Kidney (tissue), 14 donors: ENCODE data around the gene TMEM269. TPM values are rescaled to one million over a fixed set of nuclear protein-coding genes. Genes with fewer than 3 reads are reported as not detected.

Experiments used
- DNase-seq, 5 donors: peaks; one replicate each; pipeline ENCODE4 v3.0.0-alpha.2; 2013 to 2020
- FAIRE-seq: peaks from 2 replicates; lab custom pipeline; 2012; peaks lifted over from hg19 to GRCh38; lab: Jason Lieb, UNC
- H3K27ac ChIP-seq, 2 donors: one replicate each; pipeline ENCODE4 v1.7.0; 2013; ENCODE audit warnings: low read depth in 2 of 2, low read length in 2 of 2, inconsistent platforms in 1 of 2
- H3K27me3 ChIP-seq: one replicate; pipeline ENCODE4 v1.7.1; 2013; ENCODE audit warnings: low read length, inconsistent platforms; ENCODE audit not compliant: control insufficient read depth, insufficient read depth
- H3K36me3 ChIP-seq, 3 donors: one replicate each; pipeline versions ENCODE4 v1.7.0 to v1.7.1; 2013; ENCODE audit warnings: low read length in 3 of 3, control low read depth in 1 of 3, inconsistent platforms in 1 of 3; ENCODE audit not compliant: insufficient read depth in 3 of 3, control insufficient read depth in 2 of 3
- H3K4me1 ChIP-seq, 3 donors: one replicate each; pipeline versions ENCODE4 v1.7.0 to v1.7.1; 2013; ENCODE audit warnings: low read length in 3 of 3, inconsistent platforms in 1 of 3, low read depth in 1 of 3; ENCODE audit not compliant: control insufficient read depth in 2 of 3, insufficient read depth in 2 of 3
- H3K4me3 ChIP-seq, 3 donors: one replicate each; pipeline versions ENCODE4 v1.7.0 to v1.8.1; 2013; ENCODE audit warnings: low read length in 3 of 3, control low read depth in 1 of 3, inconsistent platforms in 1 of 3
- H3K9ac ChIP-seq, 3 donors: one replicate each; pipeline versions ENCODE4 v1.7.0 to v1.7.1; 2013; ENCODE audit warnings: low read length in 3 of 3, control low read depth in 1 of 3, inconsistent platforms in 1 of 3
- H3K9me3 ChIP-seq, 3 donors: one replicate each; pipeline versions ENCODE4 v1.7.0 to v1.7.1; 2013; ENCODE audit warnings: low read length in 3 of 3, control low read depth in 1 of 3, inconsistent platforms in 1 of 3; ENCODE audit not compliant: control insufficient read depth in 2 of 3, insufficient read depth in 1 of 3
- CTCF ChIP-seq: IDR thresholded peaks from 3 replicates; pipeline ENCODE4 v1.5.1; 2012; ENCODE audit warnings: mild to moderate bottlenecking, moderate library complexity, borderline replicate concordance; ENCODE audit not compliant: insufficient read depth; ENCODE audit errors: extremely low read depth
- intact Hi-C: fragments of 100-400 bp; cut with DNase I; formaldehyde crosslinking; loops from one replicate; pipeline ENCODE4 v1.11.1; 2022
- polyA plus RNA-seq: library from polyadenylated mRNA; stranded (reverse); fragments of 350-450 nt; fragmentation: Illumina TruSeq; extraction: RNeasy Lipid Tissue Mini Kit (QIAGEN cat#74804); gene quantifications from one replicate; pipeline ENCODE4 v1.2.3, GENCODE V29; 2014; ENCODE audit warnings: low read depth, low replicate concordance; ENCODE audit not compliant: insufficient read depth
- total RNA-seq: library from RNA; stranded (reverse); fragmentation: NEBNext Ultra II Directional; extraction: Animal tissue kit (Norgen Biotek cat#: 25700); gene quantifications from one replicate; pipeline ENCODE4 v1.2.1, GENCODE V29; 2021
- donor health status: control.
- donor health status: control.
- donor health status: control.
- donor health status: control.
- donor health status: control.
- donor health status: DM: yes; HTN: yes; CAD: no.
- donor health status: Normal renal cell carcinoma (clear cell type).

The TMEM269 gene
- total and polyA plus RNA-seq, 2 donors from 2014 or later, result 0.22 TPM; not detected in 1

GRCh38 chr1:42745851-42746250, 38.9 kb upstream of the TMEM269 start:
- H3K27ac ChIP-seq, result no peak overlapping the region
- peaks cover 0 to 22% (median 14%) of the 10 kb centered on the region in 3 donors for H3K36me3 ChIP-seq

GRCh38 chr1:42746436-42747105, 38.2 kb upstream of the TMEM269 start:
- intact Hi-C loops, result loop anchor here (10.0 kb wide), 1 partner anchor 162 kb away; no protein-coding TSS in a partner anchor
- DNase-seq, result no peak
- Histone ChIP-seq H3K4me3 (no peak overlapping the region), H3K9me3 (no peaks in the 10 kb centered on the region), H3K9ac (no peak overlapping the region), H3K27ac (no peak overlapping the region), H3K27me3 (no peaks in the 10 kb centered on the region), H3K4me1 (peaks cover 0 to 2% (median 0%) of the 10 kb centered on the region in 3 donors), H3K36me3 (peaks cover 0 to 22% (median 14%) of the 10 kb centered on the region in 3 donors)
- no peak for TF ChIP-seq CTCF
- FAIRE-seq, result no peak

More at GRCh38 chr1:42745851-42746250, 38.9 kb upstream of the TMEM269 start:
- Histone ChIP-seq H3K27me3 (no peaks in the 10 kb centered on the region), H3K4me1 (peaks cover 0 to 2% (median 0%) of the 10 kb centered on the region in 3 donors), H3K9ac (no peak overlapping the region), H3K9me3 (no peaks in the 10 kb centered on the region), H3K4me3 (no peak overlapping the region)
- intact Hi-C loops, result loop anchor here (10.0 kb wide), 1 partner anchor 161 kb away; no protein-coding TSS in a partner anchor
- DNase-seq (no peak), FAIRE-seq (no peak)
- no peak for TF ChIP-seq CTCF

GRCh38 chr1:42747125-42747524, 37.7 kb upstream of the TMEM269 start:
- Histone ChIP-seq H3K27me3 (no peaks in the 10 kb centered on the region), H3K36me3 (peaks cover 3 to 25% (median 17%) of the 10 kb centered on the region in 3 donors), H3K4me1 (peaks cover 0 to 2% (median 0%) of the 10 kb centered on the region in 3 donors), H3K4me3 (no peak overlapping the region), H3K9ac (no peak overlapping the region), H3K9me3 (no peaks in the 10 kb centered on the region), H3K27ac (no peak overlapping the region)
- DNase-seq, result peak in 4 of 5 donors; percentile 62 to 73 (median 68)
- no peak for FAIRE-seq
- peak; percentile 72 for TF ChIP-seq CTCF
- intact Hi-C loops, result loop anchor here (10.0 kb wide), 1 partner anchor 162 kb away; no protein-coding TSS in a partner anchor
